Caki2 (cell line): Measurements from ENCODE around the gene HHAT. TPM values are rescaled to one million over a fixed set of nuclear protein-coding genes. Genes with fewer than 3 reads are reported as not detected.
"Not testable (repeated sequence)": the region's sequence is repeated elsewhere in the genome, so short reads cannot be mapped to it uniquely, and the experiment has no call there.

Experiments
- DNase-seq: peaks from one replicate; pipeline ENCODE4 v3.0.0-alpha.2; 2015; ENCODE audit warnings: low read depth
- in situ Hi-C: cut with HindIII; loops from 2 replicates; pipeline ENCODE4 v1.10.0; 2016; ENCODE audit warnings: low sequenced_read_pairs, low pct_unique_long_range_greater_than_20kb, mixed read lengths
- total RNA-seq: library from RNA; depleted of rRNA; stranded (reverse); fragments of >200 nt; shearing (Covaris generic); gene quantifications from 2 replicates; pipeline ENCODE4 v1.2.3, GENCODE V29; 2014; ENCODE audit warnings: low replicate concordance

The HHAT gene
- total RNA-seq, 1 experiment from 2014 or later, result 6.2 TPM

GRCh38 chr1:210627755-210628154 is 299.1 kb downstream of the HHAT start:
- in situ Hi-C loops, result no loop called here
- DNase-seq, result no peak

DNA sequence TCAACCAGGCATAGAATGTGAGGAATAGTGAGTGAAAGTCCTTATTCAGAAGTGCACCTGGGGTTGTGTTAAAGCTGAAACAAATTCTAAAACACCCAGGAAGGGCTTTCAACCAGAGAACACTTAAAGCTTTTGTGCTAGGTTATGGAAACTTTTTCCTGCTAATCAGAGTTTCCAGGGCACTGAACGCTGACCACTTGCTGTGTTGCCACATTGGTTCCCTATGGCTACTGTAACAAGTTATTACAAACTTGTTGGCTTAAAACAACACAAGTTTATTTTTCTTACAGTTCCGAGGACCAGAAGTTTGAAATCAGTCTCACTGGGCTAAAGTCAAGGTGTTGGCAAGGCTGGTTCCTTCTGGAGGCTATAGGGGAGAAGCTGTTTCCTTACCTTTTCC is 300.6 kb downstream of the HHAT start:
- in situ Hi-C loops, result no loop called here
- DNase-seq, result no peak

DNA sequence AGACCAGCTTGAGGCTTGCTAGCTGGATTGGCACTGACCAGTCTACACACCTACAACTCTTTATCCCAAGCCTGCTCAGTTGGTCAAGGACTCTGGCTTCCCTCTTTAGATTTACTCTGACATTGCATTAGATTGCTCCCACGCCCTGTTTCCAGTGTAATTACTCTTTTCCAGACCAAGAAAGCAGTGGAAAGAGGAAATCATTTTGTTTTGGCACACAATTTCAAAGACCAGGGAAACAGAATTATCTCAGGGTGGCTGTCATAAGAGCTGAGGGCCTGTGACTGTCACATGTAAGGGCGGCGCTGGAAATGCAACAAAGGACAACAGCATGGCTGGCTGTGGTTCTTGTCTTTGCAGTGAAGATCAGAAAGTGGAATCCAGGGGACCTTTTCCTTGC is 302.7 kb downstream of the HHAT start:
- in situ Hi-C loops, result no loop called here
- DNase-seq, result no peak

DNA sequence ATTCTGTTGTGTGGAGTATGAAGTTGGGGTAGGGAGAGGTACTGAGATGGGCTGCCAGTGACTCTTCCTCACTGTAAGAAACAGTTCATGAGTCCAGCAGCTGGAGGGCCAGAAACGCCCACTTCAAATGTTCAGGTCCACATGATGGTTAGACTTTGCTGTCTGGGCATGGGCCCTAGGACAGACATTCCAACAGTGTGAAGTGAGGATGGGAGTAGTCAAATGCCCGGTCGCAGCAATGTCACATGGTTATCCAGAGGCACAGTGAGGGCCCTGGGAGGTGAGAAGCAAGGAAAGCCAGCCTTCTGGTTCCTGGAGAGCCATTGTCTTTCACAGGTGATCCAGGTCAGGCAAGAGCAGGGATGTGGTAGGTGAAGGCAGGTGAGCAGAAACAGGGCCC is 304.4 kb downstream of the HHAT start:
- in situ Hi-C loops, result no loop called here
- no peak for DNase-seq

DNA sequence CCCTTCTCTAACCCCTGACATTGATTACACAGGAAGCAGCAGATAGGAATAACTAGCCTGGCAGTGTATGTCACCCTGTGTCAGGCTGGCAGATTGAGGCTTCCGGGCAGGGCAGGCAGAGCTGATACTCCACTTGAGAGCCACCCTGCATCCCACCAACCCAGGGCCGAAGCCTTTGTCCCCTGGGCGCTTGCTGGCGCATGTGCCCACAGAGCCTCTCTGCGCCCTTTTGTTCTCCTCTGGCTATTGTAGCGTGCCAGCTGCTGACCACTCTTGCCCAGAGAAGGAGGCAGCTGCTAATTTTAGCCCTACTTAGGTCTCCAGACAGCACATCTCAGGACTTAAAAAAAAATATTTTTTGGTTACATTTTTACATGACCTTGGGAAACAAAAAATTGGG is 304.9 kb downstream of the HHAT start:
- in situ Hi-C loops, result no loop called here
- no peak for DNase-seq

- DNase-seq, result no peak
Measured at GRCh38 chr1:210635108-210635507, 306.4 kb downstream of the HHAT start.

DNA sequence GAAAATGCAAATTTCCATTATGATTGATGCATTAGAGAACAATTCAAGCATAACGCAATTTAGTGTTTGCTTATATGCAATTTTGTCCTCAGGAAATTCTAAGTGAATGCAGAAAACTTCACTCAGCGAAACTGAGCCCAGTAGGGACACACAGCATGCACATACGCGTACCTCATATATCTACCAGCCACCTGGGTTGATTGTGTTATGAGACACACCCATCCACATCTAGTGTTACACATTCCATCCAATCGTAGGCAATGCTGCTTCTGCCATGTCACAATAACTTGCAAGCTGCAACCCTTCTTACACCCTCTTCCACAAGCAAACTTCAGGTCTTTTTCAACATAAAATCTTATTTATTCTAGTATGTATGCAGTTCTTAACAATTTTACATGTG is 312.9 kb downstream of the HHAT start:
- DNase-seq, result no peak
- in situ Hi-C loops, result no loop called here

More at GRCh38 chr1:210635108-210635507, 306.4 kb downstream of the HHAT start:
- in situ Hi-C loops, result no loop called here

- DNase-seq, result no peak
- in situ Hi-C loops, result no loop called here
Measured at GRCh38 chr1:210645582-210646257, 317.0 kb downstream of the HHAT start.

DNA sequence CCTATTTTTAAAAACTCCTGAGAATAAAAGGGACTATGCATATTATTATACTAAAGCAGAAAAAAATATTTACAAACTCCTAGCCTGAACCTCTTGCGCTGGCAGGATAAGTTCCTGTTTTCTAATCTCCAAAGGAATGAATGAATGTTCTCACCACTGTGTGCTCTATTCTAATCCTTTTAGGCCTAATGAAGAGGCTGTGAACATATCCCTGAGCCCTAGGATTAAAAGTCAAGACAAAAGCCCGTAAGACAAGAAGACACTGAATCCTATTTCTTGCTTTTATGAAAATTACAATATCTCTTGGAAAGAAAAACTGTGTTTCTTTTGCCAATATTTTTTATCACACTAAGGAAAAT is 317.5 kb downstream of the HHAT start:
- in situ Hi-C loops, result no loop called here
- no peak for DNase-seq

GRCh38 chr1:210647406-210648333 is 319.0 kb downstream of the HHAT start:
- in situ Hi-C loops, result no loop called here
- no peak for DNase-seq

DNA sequence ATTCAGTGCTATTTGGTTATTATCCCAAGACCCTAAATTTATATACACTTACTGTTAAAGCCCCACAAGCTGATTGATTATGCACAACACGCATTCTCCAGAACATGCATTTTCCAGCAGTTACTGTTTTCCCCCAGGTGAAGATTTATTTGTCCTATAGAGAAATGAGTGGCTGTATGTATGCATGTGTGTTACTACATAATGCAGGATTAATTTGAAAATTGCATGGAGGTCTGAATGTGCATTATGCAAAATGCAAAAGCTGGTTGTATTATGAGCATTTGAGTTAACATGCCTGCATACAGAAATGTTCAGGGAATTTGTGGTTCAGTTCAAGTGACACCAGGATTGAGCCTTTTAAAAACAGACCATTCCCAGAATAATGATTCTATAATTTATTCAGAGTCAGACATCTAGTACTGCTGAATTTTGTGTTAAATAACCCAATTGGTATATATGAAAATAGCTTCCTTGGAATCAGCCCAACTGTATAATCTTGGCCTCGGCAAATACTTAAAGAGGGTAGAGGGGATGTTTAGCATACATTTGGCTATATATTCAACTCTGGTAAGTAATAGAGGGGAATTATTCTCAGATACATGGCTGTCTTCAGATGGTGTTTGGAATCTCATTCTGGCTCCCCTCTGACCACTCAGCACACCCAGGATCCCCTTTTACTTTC is 320.0 kb downstream of the HHAT start:
- DNase-seq, result no peak
- in situ Hi-C loops, result no loop called here

GRCh38 chr1:210650403-210650802 is 321.7 kb downstream of the HHAT start:
- in situ Hi-C loops, result no loop called here

GRCh38 chr1:210652329-210652954 is 323.7 kb downstream of the HHAT start:
- DNase-seq, result no peak
- in situ Hi-C loops, result no loop called here

More at GRCh38 chr1:210650403-210650802, 321.7 kb downstream of the HHAT start:
- no peak for DNase-seq

DNA sequence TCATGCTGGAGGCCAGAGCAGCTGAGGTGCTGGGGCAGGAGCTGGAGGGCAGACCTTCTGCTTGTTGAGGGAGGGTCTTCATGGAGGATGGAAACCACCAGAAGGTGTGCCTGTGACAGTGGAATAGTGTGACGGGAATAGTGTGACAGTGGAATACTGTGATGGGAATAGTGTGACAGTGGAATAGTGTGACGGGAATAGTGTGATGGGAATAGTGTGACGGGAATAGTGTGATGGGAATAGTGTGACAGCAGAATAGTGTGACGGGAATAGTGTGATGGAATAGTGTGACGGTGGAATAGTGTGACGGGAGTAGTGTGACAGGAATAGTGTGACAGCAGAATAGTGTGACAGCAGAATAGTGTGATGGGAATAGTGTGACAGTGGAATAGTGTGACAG is 325.1 kb downstream of the HHAT start:
- in situ Hi-C loops, result no loop called here
- DNase-seq, result peak; percentile 8

- in situ Hi-C loops, result no loop called here
- peak; percentile 19 for DNase-seq
Measured at GRCh38 chr1:210654176-210654981, 325.7 kb downstream of the HHAT start.

GRCh38 chr1:210655511-210655910 is 326.8 kb downstream of the HHAT start:
- no peak for DNase-seq
- in situ Hi-C loops, result no loop called here

DNA sequence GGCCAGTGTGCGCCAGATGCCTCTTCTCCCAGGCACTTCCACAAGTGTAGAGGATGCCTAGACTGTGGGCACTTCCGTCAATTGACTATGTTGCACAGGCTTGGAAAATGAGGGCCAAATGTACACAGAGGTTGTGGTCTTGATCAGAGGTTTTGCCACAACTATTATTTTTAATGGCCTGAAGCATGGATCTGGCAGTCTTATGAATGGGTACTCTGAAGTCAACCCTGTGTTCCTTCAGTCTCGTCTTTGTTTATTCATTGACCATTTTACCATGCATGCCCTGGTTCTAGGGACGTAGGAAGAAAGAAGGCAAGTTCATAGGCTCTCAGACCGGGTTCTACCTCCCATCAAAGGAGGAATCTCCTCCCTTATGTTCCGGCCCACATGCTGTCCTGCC is 329.1 kb downstream of the HHAT start:
- no peak for DNase-seq
- in situ Hi-C loops, result no loop called here

DNA sequence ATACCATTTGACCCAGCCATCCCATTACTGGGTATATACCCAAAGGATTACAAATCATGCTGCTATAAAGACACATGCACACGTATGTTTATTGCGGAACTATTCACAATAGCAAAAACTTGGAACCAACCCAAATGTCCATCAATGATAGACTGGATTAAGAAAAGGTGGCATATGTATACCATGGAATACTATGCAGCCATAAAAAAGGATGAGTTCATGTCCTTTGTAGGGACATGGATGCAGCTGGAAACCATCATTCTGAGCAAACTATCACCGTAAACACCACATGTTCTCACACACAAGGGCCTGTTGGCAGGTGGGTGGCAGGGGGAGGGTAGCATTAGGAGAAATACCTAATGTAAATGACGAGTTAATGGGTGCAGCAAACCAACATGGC is 332.8 kb downstream of the HHAT start:
- in situ Hi-C loops, DNase-seq: not testable (repeated sequence)
